GM20000 (cell line): ENCODE measurements around the gene SPNS2.

ENCODE experiments used
- DNase-seq: peaks from one replicate; pipeline ENCODE4 v3.0.0; 2012; ENCODE audit warnings: low spot score
- TF ChIP-seq, protein P1 (sequence below): IDR thresholded peaks from 2 replicates; pipeline ENCODE4 v1.5.1; 2012; ENCODE audit warnings: mild to moderate bottlenecking, control low read depth; ENCODE audit errors: extremely low read depth, missing control alignments

The SPNS2 gene

DNA sequence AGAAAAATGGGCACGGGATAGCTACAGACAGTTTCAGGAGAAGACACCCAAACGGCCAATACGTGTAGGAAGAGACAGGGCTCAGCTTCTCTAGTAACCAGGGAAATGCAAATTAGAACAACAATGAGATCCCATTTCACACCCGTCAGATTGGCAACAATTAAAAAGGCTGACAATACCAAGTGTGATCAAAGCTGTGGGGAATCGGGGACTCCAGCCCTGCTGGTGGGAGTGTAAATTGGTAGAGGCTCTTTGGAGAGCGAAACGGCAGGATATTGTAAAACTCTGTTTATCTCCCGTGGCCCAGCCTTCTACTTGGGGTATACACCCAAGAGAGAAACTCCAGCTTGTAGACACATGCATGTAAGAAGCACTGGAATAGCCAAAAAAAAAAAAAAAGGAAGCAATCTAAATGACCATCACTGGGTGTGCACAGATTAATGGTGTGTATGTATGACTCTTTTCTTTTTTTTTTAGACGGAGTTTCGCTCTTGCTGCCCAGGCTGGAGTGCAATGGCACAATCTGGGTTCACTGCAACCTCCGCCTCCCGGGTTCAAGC is 29.0 kb downstream of the SPNS2 start:
- TF ChIP-seq, protein P1, sequence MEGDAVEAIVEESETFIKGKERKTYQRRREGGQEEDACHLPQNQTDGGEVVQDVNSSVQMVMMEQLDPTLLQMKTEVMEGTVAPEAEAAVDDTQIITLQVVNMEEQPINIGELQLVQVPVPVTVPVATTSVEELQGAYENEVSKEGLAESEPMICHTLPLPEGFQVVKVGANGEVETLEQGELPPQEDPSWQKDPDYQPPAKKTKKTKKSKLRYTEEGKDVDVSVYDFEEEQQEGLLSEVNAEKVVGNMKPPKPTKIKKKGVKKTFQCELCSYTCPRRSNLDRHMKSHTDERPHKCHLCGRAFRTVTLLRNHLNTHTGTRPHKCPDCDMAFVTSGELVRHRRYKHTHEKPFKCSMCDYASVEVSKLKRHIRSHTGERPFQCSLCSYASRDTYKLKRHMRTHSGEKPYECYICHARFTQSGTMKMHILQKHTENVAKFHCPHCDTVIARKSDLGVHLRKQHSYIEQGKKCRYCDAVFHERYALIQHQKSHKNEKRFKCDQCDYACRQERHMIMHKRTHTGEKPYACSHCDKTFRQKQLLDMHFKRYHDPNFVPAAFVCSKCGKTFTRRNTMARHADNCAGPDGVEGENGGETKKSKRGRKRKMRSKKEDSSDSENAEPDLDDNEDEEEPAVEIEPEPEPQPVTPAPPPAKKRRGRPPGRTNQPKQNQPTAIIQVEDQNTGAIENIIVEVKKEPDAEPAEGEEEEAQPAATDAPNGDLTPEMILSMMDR, result no peak
- no peak for DNase-seq

DNA sequence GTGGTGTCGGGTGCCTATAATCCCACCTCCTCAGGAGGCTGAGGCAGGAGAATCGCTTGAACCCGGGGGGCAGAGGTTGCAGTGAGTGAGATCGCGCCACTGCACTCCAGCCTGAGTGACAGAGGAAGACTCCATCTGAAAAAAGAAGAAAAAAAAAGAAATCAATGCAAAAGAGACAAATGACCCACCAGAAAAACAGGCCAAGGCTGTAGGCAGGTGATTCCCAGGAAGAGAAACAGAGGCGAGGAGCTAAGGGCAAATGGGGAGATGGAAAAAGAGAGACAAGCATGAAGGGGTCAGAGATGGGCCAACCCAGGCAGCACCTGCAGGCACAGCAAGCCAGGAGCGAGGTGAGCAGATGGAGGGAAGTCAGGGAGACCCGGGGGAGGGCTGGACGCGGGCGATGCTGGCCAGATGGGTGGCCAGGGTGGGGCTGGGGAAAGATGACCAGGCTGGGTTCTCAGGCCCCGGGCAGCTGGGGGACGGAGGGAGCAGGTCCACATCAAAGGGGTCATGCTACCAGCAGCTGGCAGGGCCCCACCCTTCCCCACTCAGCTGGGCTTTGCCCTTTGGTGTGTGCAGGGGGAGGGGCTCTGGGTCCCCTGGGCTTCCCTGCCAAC is 31.0 kb downstream of the SPNS2 start:
- TF ChIP-seq, protein P1, result no peak
- DNase-seq, result no peak

DNA sequence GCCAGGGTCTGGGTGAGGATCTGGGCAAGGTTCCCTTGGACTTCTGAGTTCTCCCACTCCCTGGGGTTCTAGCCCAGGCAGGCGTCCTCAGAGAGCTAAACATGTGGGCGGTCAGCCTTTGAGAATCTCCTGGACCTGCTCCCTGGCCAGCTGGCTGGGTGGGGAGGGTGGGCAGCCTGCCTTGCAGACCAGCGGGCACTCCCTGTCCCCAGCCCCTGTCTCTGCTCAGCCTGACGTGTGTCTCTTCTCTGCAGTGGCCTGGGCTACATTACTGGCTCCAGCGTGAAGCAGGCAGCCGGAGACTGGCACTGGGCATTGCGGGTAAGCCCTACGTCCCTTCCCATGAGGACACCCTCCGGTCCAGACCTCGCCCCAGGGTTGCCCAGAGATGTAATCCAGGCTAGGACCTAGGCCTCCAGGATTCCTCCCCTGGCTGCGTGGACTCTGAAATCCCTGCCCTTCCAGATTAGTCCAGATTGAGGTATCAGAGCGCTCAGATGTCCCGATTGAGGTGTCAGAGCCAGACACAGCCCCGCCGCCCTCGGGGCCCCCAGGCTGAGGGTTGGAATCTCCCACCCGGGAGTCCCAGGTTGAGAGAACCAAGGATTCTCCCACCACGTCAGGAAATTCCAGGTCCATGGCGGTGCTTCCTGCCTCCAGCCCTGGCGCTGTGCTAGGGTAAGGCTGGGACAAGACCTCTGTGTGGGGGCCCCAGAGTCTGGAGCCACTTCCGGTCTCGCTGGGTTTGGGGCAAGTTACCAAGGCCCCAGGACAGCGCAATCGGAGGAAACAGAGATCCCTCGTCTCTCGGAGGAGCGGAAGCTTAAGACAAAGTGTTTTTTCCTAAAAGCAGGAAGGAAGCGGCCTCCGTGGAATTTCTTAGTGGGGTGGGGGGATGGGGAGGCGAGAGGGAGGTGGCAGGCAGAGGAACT is 32.4 kb downstream of the SPNS2 start:
- TF ChIP-seq, protein P1, result no peak
- DNase-seq, result no peak

DNA sequence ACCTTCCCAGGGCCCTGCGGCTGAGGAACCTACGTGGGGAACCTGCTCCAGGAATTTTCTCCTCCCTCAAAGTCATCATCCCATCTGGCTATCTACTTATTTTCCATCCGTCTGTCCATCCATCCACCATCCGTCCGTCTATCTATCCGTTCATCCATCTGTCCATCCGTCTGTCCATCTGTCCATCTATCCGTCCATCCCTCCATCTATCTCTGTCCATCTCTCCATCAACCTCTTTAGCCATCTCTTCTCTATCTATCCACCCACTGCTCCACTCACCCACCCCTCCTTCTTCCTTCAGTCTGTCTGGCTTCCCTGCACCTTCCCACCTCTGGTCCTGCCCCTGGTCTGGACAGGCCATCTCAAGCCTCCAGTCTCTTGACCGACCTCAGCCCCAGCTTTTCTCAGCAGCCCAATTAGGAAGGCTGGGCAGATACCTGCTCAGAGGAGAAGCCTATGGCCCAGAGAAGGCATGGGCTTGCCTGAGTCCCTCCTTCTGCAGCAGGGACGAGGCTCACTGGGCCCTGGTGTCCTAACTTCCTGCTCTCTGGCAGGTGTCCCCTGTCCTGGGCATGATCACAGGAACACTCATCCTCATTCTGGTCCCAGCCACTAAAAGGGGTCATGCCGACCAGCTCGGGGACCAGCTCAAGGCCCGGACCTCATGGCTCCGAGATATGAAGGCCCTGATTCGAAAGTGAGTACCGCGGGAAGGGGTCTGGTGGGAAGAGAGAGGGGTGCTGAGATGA is 33.5 kb downstream of the SPNS2 start:
- TF ChIP-seq, protein P1, result no peak
- no peak for DNase-seq

DNA sequence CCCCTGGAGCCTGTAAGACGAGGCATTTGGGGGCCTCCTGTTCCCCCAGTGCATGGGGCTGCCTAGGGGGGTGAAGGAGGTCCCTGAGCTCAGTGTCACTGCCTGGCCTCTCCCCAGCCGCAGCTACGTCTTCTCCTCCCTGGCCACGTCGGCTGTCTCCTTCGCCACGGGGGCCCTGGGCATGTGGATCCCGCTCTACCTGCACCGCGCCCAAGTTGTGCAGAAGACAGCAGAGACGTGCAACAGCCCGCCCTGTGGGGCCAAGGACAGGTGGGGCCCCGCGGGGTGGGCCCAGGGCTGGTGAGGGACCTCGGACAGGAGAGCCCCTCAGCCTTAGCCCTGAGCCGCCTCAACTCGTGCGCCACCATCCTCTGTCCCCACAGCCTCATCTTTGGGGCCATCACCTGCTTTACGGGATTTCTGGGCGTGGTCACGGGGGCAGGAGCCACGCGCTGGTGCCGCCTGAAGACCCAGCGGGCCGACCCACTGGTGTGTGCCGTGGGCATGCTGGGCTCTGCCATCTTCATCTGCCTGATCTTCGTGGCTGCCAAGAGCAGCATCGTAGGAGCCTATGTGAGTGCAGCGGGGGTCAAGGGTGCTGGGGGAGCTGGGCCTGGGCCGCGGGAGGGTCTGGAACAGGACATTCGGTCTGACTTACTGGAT is 34.3 kb downstream of the SPNS2 start:
- DNase-seq, result no peak
- TF ChIP-seq, protein P1, result no peak

DNA sequence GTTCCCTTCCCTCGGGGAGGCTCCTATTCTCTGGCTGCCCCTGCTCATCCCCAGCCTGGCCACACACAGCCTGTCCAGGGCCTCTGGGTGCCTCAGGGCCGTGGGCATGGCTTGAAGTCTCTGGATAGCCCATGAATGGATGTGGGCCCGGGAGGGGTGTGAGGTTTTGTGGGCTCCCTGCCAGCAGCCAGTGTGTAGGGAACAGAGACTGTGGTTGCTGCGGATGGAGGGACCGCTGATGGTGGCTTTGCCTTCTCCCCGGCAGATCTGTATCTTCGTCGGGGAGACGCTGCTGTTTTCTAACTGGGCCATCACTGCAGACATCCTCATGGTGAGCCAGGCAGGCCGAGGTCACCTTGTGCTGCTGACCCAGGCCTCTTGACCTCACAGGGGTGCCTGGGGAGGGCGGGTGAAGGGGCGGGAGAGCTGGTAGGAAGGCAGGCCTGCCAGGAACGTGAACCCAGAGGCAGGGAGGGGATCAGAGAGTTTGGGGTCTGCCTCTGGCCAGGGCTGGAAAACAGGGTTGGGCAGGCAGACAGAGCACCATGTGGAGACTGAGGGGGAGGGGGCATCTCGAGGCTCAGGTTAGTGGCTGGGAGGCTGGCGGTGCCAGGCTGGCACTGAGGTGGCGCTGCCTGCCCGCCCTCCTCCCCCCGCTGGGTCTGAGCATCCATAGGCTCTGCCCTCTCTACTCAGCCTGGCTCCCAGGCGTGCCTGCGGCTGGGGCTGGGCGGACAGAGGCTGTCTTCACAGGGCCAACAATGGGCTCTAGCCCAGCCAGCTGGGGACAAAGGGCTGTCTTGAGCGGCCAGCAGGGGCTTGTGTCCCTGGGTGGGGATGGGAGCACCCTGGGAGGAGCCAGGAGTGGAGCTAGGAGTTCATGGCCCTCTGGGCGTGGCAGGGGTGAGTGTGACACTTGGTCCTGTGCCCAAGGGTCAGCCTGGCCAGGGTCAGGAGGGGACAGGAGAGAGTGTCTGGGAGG is 35.1 kb downstream of the SPNS2 start:
- DNase-seq, result no peak
- TF ChIP-seq, protein P1, result no peak
